Esophagus muscularis mucosa (tissue), 3 donors: Measurements from ENCODE around the gene FXYD7.

Experiments used
- CTCF ChIP-seq, 3 experiments: fragments of 200-600 bp in 2 of 3; fragments of 450-650 bp in 1 of 3; sonication (generic) in 2 of 3; IDR thresholded peaks; one replicate each; pipeline ENCODE4 v1.5.1; 2017 to 2019; ENCODE audit warnings: antibody characterized with exemption in 3 of 3, mild to moderate bottlenecking in 2 of 3, moderate library complexity in 1 of 3
- EP300 ChIP-seq: sonication (generic); formaldehyde crosslinking; IDR thresholded peaks from one replicate; pipeline ENCODE4 v1.6.1; 2017; ENCODE audit warnings: antibody characterized with exemption

DNA sequence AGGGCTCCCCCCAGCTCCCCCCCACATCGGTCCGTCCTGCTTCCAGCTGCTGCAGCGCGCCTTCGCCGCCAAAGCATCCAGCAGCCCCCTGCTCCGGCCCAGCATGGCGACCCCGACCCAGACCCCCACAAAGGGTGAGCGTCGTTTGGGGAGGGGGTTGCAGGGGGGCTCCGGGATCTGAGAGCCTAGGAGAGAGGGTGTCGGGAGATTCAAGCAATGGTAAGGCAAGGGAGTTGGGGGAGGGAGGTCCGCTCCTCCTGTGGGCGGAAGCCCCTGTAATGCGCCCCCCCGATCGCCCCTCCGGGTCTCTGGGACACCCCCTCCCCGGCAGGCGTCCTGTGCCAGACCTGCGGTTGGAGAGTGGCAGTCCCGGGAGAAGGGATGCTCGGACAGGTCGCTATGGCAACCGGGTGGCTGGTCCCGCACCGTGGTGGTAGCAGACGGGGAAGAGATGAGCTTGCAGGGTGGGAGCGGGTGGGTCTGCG, at the start of gene FXYD7:
- TF ChIP-seq CTCF (IDR thresholded peaks at IDR 0.05) (no peak), EP300 (no peak)
